Mammary epithelial cell (primary cell): Measurements from ENCODE around the gene NLRP1.

Experiments used
- EZH2 ChIP-seq: IDR thresholded peaks from 2 replicates; pipeline ENCODE4 v1.6.1; 2012; ENCODE audit warnings: low read length, inconsistent platforms, borderline replicate concordance
- TF ChIP-seq, protein P1 (sequence below), 2 donors: IDR thresholded peaks in 1 of 2; conservative IDR thresholded peaks in 1 of 2; 2 replicates each; pipeline ENCODE4 v1.5.1; 2011 to 2012; ENCODE audit warnings: inconsistent platforms in 2 of 2, low read length in 2 of 2, mild to moderate bottlenecking in 2 of 2, control low read depth in 1 of 2, low read depth in 1 of 2; ENCODE audit not compliant: insufficient read depth in 1 of 2; ENCODE audit errors: extremely low read depth in 1 of 2

DNA sequence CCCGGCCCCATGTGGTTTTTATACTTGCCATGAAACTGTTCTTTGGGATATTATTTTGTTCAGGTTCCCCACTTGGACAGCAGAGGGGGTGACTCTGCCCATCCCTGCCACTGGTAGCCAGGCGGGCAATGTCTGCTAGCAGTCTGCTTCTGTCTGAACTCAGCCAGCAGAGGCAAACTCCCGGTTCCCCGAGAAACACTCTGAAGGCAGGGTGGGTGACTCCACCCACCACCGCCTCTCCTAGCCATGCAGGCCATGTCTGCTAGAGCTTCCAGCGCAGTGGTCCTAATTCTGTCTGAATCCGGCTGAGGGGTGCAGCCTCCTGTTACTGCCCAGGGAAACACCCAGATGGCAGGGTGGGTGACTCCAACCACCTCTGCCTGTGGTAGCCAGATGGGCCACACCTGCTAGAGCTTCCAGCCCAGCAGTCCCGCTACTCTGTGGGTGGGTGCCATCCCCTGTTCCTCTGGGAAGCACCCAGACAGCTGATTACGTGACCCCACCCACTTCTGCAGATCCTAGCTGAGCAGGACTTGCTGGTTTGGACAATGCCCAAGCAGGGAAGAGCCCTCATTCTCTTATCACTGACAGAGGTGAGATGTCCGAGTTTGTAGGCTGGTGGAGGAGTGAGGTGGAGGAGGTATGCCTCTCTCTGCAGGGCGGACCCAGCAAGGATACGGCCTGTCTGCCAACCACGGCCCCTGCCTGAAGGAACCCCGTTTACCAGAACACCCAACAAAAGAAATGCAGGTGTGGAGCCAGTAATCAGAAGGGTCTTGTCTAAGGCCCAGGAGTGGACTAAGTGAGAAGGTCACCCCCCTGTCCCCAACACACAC is 22.4 kb downstream of the NLRP1 start:
- TF ChIP-seq, protein P1, sequence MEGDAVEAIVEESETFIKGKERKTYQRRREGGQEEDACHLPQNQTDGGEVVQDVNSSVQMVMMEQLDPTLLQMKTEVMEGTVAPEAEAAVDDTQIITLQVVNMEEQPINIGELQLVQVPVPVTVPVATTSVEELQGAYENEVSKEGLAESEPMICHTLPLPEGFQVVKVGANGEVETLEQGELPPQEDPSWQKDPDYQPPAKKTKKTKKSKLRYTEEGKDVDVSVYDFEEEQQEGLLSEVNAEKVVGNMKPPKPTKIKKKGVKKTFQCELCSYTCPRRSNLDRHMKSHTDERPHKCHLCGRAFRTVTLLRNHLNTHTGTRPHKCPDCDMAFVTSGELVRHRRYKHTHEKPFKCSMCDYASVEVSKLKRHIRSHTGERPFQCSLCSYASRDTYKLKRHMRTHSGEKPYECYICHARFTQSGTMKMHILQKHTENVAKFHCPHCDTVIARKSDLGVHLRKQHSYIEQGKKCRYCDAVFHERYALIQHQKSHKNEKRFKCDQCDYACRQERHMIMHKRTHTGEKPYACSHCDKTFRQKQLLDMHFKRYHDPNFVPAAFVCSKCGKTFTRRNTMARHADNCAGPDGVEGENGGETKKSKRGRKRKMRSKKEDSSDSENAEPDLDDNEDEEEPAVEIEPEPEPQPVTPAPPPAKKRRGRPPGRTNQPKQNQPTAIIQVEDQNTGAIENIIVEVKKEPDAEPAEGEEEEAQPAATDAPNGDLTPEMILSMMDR (conservative IDR thresholded peaks at IDR 0.05 in 1 of 2, IDR thresholded peaks at IDR 0.05 in 1 of 2; ENCODE audit: extremely low read depth in 1 of 2, insufficient read depth in 1 of 2, low read depth in 1 of 2, low read length in 2 of 2), result no peak
- no peak for TF ChIP-seq EZH2
